Keratinocyte (primary cell): ENCODE measurements around the gene SIGLEC7. TPM values are rescaled to one million over a fixed set of nuclear protein-coding genes. Genes with fewer than 3 reads are reported as not detected.

Experiments
- DNase-seq: peaks from one replicate; pipeline ENCODE4 v3.0.0-alpha.2; 2011; ENCODE audit warnings: low read depth, missing footprints, low spot score
- FAIRE-seq: peaks from 2 replicates; lab custom pipeline; 2011; peaks lifted over from hg19 to GRCh38; lab: Jason Lieb, UNC
- H2AFZ ChIP-seq: 2 replicates; pipeline ENCODE4 v1.6.0; 2012; ENCODE audit warnings: low read length, control low read depth, inconsistent platforms; ENCODE audit not compliant: control insufficient read depth
- H3K27ac ChIP-seq: 2 replicates; pipeline ENCODE4 v1.5.1; 2011; ENCODE audit warnings: low read length; ENCODE audit not compliant: control insufficient read depth, insufficient read depth
- H3K27me3 ChIP-seq: 3 replicates; pipeline ENCODE4 v1.6.0; 2011; ENCODE audit warnings: low read length; ENCODE audit not compliant: control insufficient read depth, insufficient read depth; ENCODE audit errors: extremely low read depth
- H3K36me3 ChIP-seq, 2 experiments: 2 replicates in 1 of 2; 3 replicates in 1 of 2; pipeline ENCODE4 v1.5.1; 2011; ENCODE audit warnings: low read length in 2 of 2, mild to moderate bottlenecking in 1 of 2; ENCODE audit not compliant: control insufficient read depth in 2 of 2, insufficient read depth in 2 of 2; ENCODE audit errors: extremely low read depth in 1 of 2
- H3K4me1 ChIP-seq: 3 replicates; pipeline ENCODE4 v1.5.1; 2011; ENCODE audit warnings: low read length; ENCODE audit not compliant: control insufficient read depth, insufficient read depth; ENCODE audit errors: extremely low read depth
- H3K4me2 ChIP-seq: 3 replicates; pipeline ENCODE4 v1.6.0; 2011; ENCODE audit warnings: low read depth, low read length; ENCODE audit not compliant: control insufficient read depth, insufficient read depth; ENCODE audit errors: extremely low read depth
- H3K4me3 ChIP-seq, 3 experiments: fragments of 200-600 bp in 1 of 3; sonication (generic) in 1 of 3; 2 replicates in 2 of 3; 3 replicates in 1 of 3; pipeline ENCODE4 v1.5.1; 2011 to 2016; ENCODE audit warnings: low read length in 3 of 3, mild to moderate bottlenecking in 3 of 3, control low read depth in 2 of 3, inconsistent platforms in 1 of 3, low read depth in 1 of 3, mixed read lengths in 1 of 3, mixed run types in 1 of 3, moderate library complexity in 1 of 3; ENCODE audit not compliant: control insufficient read depth in 2 of 3, insufficient read depth in 2 of 3; ENCODE audit errors: extremely low read depth in 1 of 3
- H3K79me2 ChIP-seq: 2 replicates; pipeline ENCODE4 v1.6.0; 2012; ENCODE audit warnings: low read length; ENCODE audit not compliant: control insufficient read depth, insufficient read depth
- H3K9ac ChIP-seq: 3 replicates; pipeline ENCODE4 v1.6.0; 2011; ENCODE audit warnings: low read length; ENCODE audit not compliant: control insufficient read depth, insufficient read depth; ENCODE audit errors: extremely low read depth
- H3K9me1 ChIP-seq: 3 replicates; pipeline ENCODE4 v1.6.0; 2011; ENCODE audit warnings: low read length; ENCODE audit not compliant: control insufficient read depth, insufficient read depth; ENCODE audit errors: extremely low read depth
- H3K9me3 ChIP-seq: 2 replicates; pipeline ENCODE4 v1.5.1; 2012; ENCODE audit warnings: low read depth, low read length; ENCODE audit not compliant: control insufficient read depth
- H4K20me1 ChIP-seq: 3 replicates; pipeline ENCODE4 v1.6.0; 2011; ENCODE audit warnings: low read length; ENCODE audit not compliant: control insufficient read depth, insufficient read depth; ENCODE audit errors: extremely low read depth
- CTCF ChIP-seq, 3 experiments: IDR thresholded peaks in 1 of 3; conservative IDR thresholded peaks in 1 of 3; optimal IDR thresholded peaks in 1 of 3; 2 replicates in 2 of 3; 3 replicates in 1 of 3; pipeline versions ENCODE3 to v1.5.1; 2011; ENCODE audit warnings: low read length in 3 of 3, mild to moderate bottlenecking in 3 of 3, moderate library complexity in 2 of 3, control low read depth in 1 of 3, inconsistent platforms in 1 of 3; ENCODE audit not compliant: insufficient read depth in 2 of 3; ENCODE audit errors: extremely low read depth in 1 of 3
- EZH2 ChIP-seq: IDR thresholded peaks from one replicate; pipeline ENCODE4 v1.6.1; 2012; ENCODE audit warnings: inconsistent platforms, mild to moderate bottlenecking, low read length, moderate library complexity
- dilution Hi-C: fragments of 300-500 bp; cut with MboI; formaldehyde crosslinking; loops from one replicate; pipeline ENCODE4 v1.7.0; 2020; ENCODE audit warnings: low sequenced_read_pairs; ENCODE audit not compliant: extremely low pct_ligation_motif_present
- polyA plus RNA-seq, 5 experiments: library from polyadenylated mRNA; depleted of rRNA in 3 of 5; stranded (reverse) in 3 of 5; stranded (forward) in 1 of 5; unstranded in 1 of 5; fragments of >200 nt; gene quantifications; 1 replicate in 1 of 5; 2 replicates in 3 of 5; 3 replicates in 1 of 5; pipeline versions ENCODE4 v1.2.1 to v1.2.3, GENCODE V29; 2011 to 2012; ENCODE audit warnings: missing spikeins in 2 of 5, low read depth in 1 of 5, low replicate concordance in 1 of 5

The SIGLEC7 gene
- polyA plus RNA-seq, 1 donor (not counting 4 experiments of a cell fraction or from before 2014, with no cell fraction given): not detected

- H3K9me3 ChIP-seq: no peaks in the 10 kb centered on the region
- no peaks in the 10 kb centered on the region for H3K27me3 ChIP-seq
- no peaks in the 10 kb centered on the region for H3K79me2 ChIP-seq
- H3K27ac ChIP-seq: no peak overlapping the region
- H3K4me1 ChIP-seq: no peaks in the 10 kb centered on the region
- H4K20me1 ChIP-seq: no peaks in the 10 kb centered on the region
- H2AFZ ChIP-seq: no peak overlapping the region
- DNase-seq (no peak), FAIRE-seq (no peak)
- H3K4me3 ChIP-seq: no peak overlapping the region
- no peaks in the 10 kb centered on the region for H3K9me1 ChIP-seq
- H3K36me3 ChIP-seq: no peaks in the 10 kb centered on the region
- TF ChIP-seq EZH2 (no peak), CTCF (optimal IDR thresholded peaks at IDR 0.05 in 1 of 3, IDR thresholded peaks at IDR 0.05 in 1 of 3, conservative IDR thresholded peaks at IDR 0.05 in 1 of 3; ENCODE audit: extremely low read depth in 1 of 3, insufficient read depth in 2 of 3, low read length in 3 of 3) (no peak)
- H3K9ac ChIP-seq: no peak overlapping the region
- dilution Hi-C loops: no loop called here
- no peak overlapping the region for H3K4me2 ChIP-seq
Observed at GRCh38 chr19:51131780-51132680, 10.1 kb upstream of the SIGLEC7 start.

- TF ChIP-seq EZH2 (no peak), CTCF (optimal IDR thresholded peaks at IDR 0.05 in 1 of 3, IDR thresholded peaks at IDR 0.05 in 1 of 3, conservative IDR thresholded peaks at IDR 0.05 in 1 of 3; ENCODE audit: extremely low read depth in 1 of 3, insufficient read depth in 2 of 3, low read length in 3 of 3) (no peak)
- H3K27me3 ChIP-seq: no peaks in the 10 kb centered on the region
- FAIRE-seq: no peak
Observed at GRCh38 chr19:51135004-51135403, 7.1 kb upstream of the SIGLEC7 start.

More at GRCh38 chr19:51135004-51135403, 7.1 kb upstream of the SIGLEC7 start:
- H3K36me3 ChIP-seq: no peaks in the 10 kb centered on the region
- no peak overlapping the region for H3K4me3 ChIP-seq
- no peaks in the 10 kb centered on the region for H3K9me1 ChIP-seq
- no peaks in the 10 kb centered on the region for H3K79me2 ChIP-seq
- H2AFZ ChIP-seq: no peak overlapping the region
- no peaks in the 10 kb centered on the region for H4K20me1 ChIP-seq
- no peak for DNase-seq
- no peaks in the 10 kb centered on the region for H3K4me1 ChIP-seq
- no peak overlapping the region for H3K27ac ChIP-seq
- H3K4me2 ChIP-seq: no peak overlapping the region
- dilution Hi-C loops: no loop called here
- no peaks in the 10 kb centered on the region for H3K9me3 ChIP-seq
- no peak overlapping the region for H3K9ac ChIP-seq
